ENCODE results near the gene USP14.

The USP14 gene

GRCh38 chr18:261398-262073 is 103.2 kb downstream of the USP14 start:
- TF ChIP-seq CTCF (conservative IDR thresholded peaks at IDR 0.05): no peak
- no peak overlapping the region for H3K27ac ChIP-seq
